K562 (cell line): ENCODE measurements around the gene GSS. TPM values are rescaled to one million over a fixed set of nuclear protein-coding genes. Genes with fewer than 3 reads are reported as not detected.

Experiments used
- ARHGAP35 ChIP-seq: fragments of 450-650 bp; IDR thresholded peaks from 2 replicates; pipeline ENCODE4 v1.6.1; 2018; ENCODE audit not compliant: partially characterized antibody
- BHLHE40 ChIP-seq: IDR thresholded peaks from 2 replicates; pipeline ENCODE4 v1.6.1; 2011; ENCODE audit warnings: low read length, improper control_type of control experiment
- CBX3 ChIP-seq, 2 experiments: IDR thresholded peaks; 1 replicate in 1 of 2; 2 replicates in 1 of 2; pipeline ENCODE4 v1.6.1; 2012; ENCODE audit warnings: inconsistent platforms in 2 of 2, low read length in 2 of 2, borderline replicate concordance in 1 of 2, control low read depth in 1 of 2
- CEBPG ChIP-seq, 3 experiments: fragments of 200-800 bp in 1 of 3; sonication (Bioruptor generic) in 1 of 3; sonication (generic) in 1 of 3; formaldehyde crosslinking in 1 of 3; IDR thresholded peaks in 2 of 3; conservative IDR thresholded peaks in 1 of 3; 2 replicates each; pipeline versions ENCODE4 v1.6.1 to v1.8.0; 2016 to 2022; ENCODE audit warnings: missing compliant biosample characterization in 2 of 3, missing genetic modification characterization in 2 of 3, mild to moderate bottlenecking in 1 of 3, missing genetic modification reagents in 1 of 3
- CGGBP1 ChIP-seq: fragments of 250-450 bp; sonication (Bioruptor Pico); IDR thresholded peaks from 2 replicates; pipeline ENCODE4 v1.9.0; 2021; ENCODE audit warnings: mild to moderate bottlenecking
- FOS ChIP-seq: IDR thresholded peaks from 3 replicates; pipeline ENCODE4 v1.6.1; 2011; ENCODE audit not compliant: insufficient read length; ENCODE audit errors: extremely low read depth
- LARP7 ChIP-seq: fragments of 450-650 bp; IDR thresholded peaks from 2 replicates; pipeline ENCODE4 v1.6.1; 2016
- PHB ChIP-seq: fragments of 250-450 bp; sonication (Bioruptor Pico); IDR thresholded peaks from 2 replicates; pipeline ENCODE4 v1.5.0; 2021
- PHF8 ChIP-seq: fragments of 200-600 bp; sonication (generic); IDR thresholded peaks from 2 replicates; pipeline ENCODE4 v1.6.1; 2012; ENCODE audit warnings: mixed run types, mild to moderate bottlenecking, inconsistent platforms, low read length, moderate library complexity, borderline replicate concordance
- POLR2A ChIP-seq: fragments of 450-650 bp; conservative IDR thresholded peaks from 2 replicates; pipeline ENCODE4 v1.6.1; 2016
- RFX1 ChIP-seq: fragments of 450-650 bp; IDR thresholded peaks from 2 replicates; pipeline ENCODE4 v1.6.1; 2016; ENCODE audit warnings: mild to moderate bottlenecking, moderate library complexity
- SETDB1 ChIP-seq: IDR thresholded peaks from one replicate; pipeline ENCODE4 v1.6.1; 2012; ENCODE audit warnings: low read length, control low read depth, inconsistent platforms
- SMARCA5 ChIP-seq: fragments of 450-650 bp; IDR thresholded peaks from 2 replicates; pipeline ENCODE4 v1.6.1; 2016
- SMC3 ChIP-seq: conservative IDR thresholded peaks from 2 replicates; pipeline ENCODE4 v1.6.1; 2011; ENCODE audit warnings: low read depth, low read length, improper control_type of control experiment; ENCODE audit not compliant: insufficient read depth
- SRSF1 ChIP-seq: fragments of 200-400 bp; formaldehyde crosslinking; IDR thresholded peaks from 2 replicates; pipeline ENCODE4 v1.6.1; 2017; ENCODE audit warnings: mild to moderate bottlenecking, low read depth, low read length, moderate library complexity
- TAL1 ChIP-seq: fragments of 450-650 bp; IDR thresholded peaks from 2 replicates; pipeline ENCODE4 v1.6.1; 2016; ENCODE audit warnings: mild to moderate bottlenecking
- TEAD4 ChIP-seq, 2 experiments: sonication (generic) in 1 of 2; formaldehyde crosslinking in 1 of 2; IDR thresholded peaks; 2 replicates each; pipeline versions ENCODE4 v1.6.1 to v1.8.0; 2012 to 2022; ENCODE audit warnings: borderline replicate concordance in 1 of 2, inconsistent platforms in 1 of 2, low read length in 1 of 2, mild to moderate bottlenecking in 1 of 2, missing genetic modification reagents in 1 of 2
- U2AF1 ChIP-seq: fragments of 200-400 bp; formaldehyde crosslinking; optimal IDR thresholded peaks from 2 replicates; pipeline ENCODE3; 2017; ENCODE audit warnings: mild to moderate bottlenecking, low read depth, low read length, moderate library complexity
- U2AF2 ChIP-seq: fragments of 200-400 bp; formaldehyde crosslinking; optimal IDR thresholded peaks from 2 replicates; pipeline ENCODE3; 2017; ENCODE audit warnings: low read depth, mild to moderate bottlenecking, low read length
- ZKSCAN1 ChIP-seq: fragments of 150-350 bp; IDR thresholded peaks from 2 replicates; pipeline ENCODE4 v1.6.1; 2016; ENCODE audit warnings: low read depth, low read length
- ZNF121 ChIP-seq: sonication (generic); formaldehyde crosslinking; conservative IDR thresholded peaks from 2 replicates; pipeline ENCODE4 v1.8.0; 2022; ENCODE audit warnings: missing genetic modification reagents
- ZNF3 ChIP-seq: fragments of 250-450 bp; sonication (Bioruptor Pico); IDR thresholded peaks from 2 replicates; pipeline ENCODE4 v1.5.0; 2021; ENCODE audit warnings: mild to moderate bottlenecking, moderate library complexity
- ZNF347 ChIP-seq: fragments of 450-650 bp; formaldehyde crosslinking; IDR thresholded peaks from 2 replicates; pipeline ENCODE4 v1.4.0; 2020; ENCODE audit warnings: low read depth, mild to moderate bottlenecking, moderate library complexity
- polyA plus RNA-seq, 8 experiments: library from polyadenylated mRNA; depleted of rRNA in 4 of 8; stranded (reverse) in 5 of 8; unstranded in 3 of 8; fragments of >200 nt; fragmentation: Nextera tagmentation in 2 of 8; fragmentation: Illumina TruSeq in 1 of 8; extraction: Ambion mirVana in 2 of 8; extraction: Trizol in 1 of 8; gene quantifications; 2 replicates each; pipeline versions ENCODE4 v1.2.1 to v1.2.3, GENCODE V29; 2011 to 2014; ENCODE audit warnings: inconsistent platforms in 1 of 8, missing spikeins in 1 of 8
- total RNA-seq, 7 experiments: library from RNA; depleted of rRNA in 6 of 7; stranded (reverse); fragments of >200 nt in 6 of 7; fragmentation: Illumina TruSeq in 2 of 7; extraction: Trizol in 2 of 7; gene quantifications; 2 replicates each; pipeline versions ENCODE4 v1.2.1 to v1.2.3, GENCODE V29; 2011 to 2021; ENCODE audit warnings: low replicate concordance in 1 of 7
- TF ChIP-seq, protein P1 (sequence below): fragments of 450-650 bp; IDR thresholded peaks from 2 replicates; pipeline ENCODE4 v1.7.0; 2016; ENCODE audit warnings: borderline replicate concordance
- TF ChIP-seq, protein P2 (sequence below): sonication (generic); formaldehyde crosslinking; IDR thresholded peaks from 2 replicates; pipeline ENCODE4 v1.8.0; 2022; ENCODE audit warnings: mild to moderate bottlenecking, missing genetic modification reagents
- TF ChIP-seq, protein P3 (sequence below): sonication (generic); formaldehyde crosslinking; IDR thresholded peaks from 2 replicates; pipeline ENCODE4 v1.8.0; 2022; ENCODE audit warnings: mild to moderate bottlenecking, missing genetic modification reagents

GSS gene
- total and polyA plus RNA-seq, 9 of the 15 experiments (the other 6 are each of a cell fraction or from before 2014, with no cell fraction given): 18.4 to 165 (median 89.4) TPM

DNA sequence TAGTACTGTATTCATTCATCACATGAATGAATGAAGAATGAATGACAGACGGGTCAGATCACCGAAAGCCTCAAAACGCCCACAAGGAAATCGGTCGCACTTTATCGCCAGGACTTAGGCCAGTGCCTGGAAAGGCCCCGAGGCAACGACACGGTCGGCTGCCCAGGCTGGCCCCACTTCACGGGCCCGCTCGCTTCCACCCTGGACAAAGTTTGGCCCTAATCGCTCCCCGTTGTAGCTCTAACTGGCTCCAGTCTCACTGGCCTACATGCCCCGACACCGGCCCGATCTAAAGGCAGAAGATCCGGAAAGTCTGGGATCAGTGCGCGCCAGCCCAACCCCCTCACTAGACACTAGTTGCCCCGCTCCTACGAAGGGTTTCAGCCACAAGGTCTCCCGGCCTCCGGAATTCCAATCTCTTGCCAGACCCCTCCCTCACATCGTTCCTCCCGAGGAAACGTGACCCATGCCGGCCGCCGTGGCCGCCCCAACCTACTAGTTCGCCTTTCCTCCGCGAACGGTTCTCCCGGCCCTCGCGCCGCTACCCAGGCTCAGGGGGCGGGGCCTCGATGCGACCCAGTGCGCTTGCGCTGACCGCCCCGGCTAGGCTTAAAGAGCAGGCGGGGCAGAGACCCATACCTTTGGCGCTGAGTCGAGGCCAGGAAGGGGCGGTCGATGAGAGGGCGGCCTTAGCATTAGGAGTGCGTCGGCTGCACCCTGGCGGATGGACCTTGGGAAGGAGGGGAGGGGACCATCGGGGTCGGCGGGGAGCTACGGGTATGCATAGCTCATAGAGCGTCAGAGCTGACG, at the start of gene GSS, which contains the start of gene MYH7B (continued):
- TF ChIP-seq U2AF2: no peak
- no peak for TF ChIP-seq FOS
- TF ChIP-seq, protein P1, sequence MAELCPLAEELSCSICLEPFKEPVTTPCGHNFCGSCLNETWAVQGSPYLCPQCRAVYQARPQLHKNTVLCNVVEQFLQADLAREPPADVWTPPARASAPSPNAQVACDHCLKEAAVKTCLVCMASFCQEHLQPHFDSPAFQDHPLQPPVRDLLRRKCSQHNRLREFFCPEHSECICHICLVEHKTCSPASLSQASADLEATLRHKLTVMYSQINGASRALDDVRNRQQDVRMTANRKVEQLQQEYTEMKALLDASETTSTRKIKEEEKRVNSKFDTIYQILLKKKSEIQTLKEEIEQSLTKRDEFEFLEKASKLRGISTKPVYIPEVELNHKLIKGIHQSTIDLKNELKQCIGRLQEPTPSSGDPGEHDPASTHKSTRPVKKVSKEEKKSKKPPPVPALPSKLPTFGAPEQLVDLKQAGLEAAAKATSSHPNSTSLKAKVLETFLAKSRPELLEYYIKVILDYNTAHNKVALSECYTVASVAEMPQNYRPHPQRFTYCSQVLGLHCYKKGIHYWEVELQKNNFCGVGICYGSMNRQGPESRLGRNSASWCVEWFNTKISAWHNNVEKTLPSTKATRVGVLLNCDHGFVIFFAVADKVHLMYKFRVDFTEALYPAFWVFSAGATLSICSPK: peak; percentile 94; the same call in 1 of the 2 replicates
- TF ChIP-seq, protein P2, sequence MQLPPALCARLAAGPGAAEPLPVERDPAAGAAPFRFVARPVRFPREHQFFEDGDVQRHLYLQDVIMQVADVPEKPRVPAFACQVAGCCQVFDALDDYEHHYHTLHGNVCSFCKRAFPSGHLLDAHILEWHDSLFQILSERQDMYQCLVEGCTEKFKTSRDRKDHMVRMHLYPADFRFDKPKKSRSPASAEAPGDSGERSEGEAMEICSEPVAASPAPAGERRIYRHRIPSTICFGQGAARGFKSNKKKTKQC (CRISPR knock-in tag): peak; percentile 86; the same call in 1 of the 2 replicates
- TF ChIP-seq ARHGAP35: no peak
- TF ChIP-seq POLR2A: peak; percentile 97
- TF ChIP-seq CEBPG (CRISPR knock-in tag; IDR thresholded peaks at IDR 0.05): no peak
- no peak for TF ChIP-seq CEBPG (tag; conservative IDR thresholded peaks at IDR 0.05 in 1 of 2, IDR thresholded peaks at IDR 0.05 in 1 of 2)
- TF ChIP-seq ZNF347 (CRISPR knock-in tag): no peak
- TF ChIP-seq, protein P3, sequence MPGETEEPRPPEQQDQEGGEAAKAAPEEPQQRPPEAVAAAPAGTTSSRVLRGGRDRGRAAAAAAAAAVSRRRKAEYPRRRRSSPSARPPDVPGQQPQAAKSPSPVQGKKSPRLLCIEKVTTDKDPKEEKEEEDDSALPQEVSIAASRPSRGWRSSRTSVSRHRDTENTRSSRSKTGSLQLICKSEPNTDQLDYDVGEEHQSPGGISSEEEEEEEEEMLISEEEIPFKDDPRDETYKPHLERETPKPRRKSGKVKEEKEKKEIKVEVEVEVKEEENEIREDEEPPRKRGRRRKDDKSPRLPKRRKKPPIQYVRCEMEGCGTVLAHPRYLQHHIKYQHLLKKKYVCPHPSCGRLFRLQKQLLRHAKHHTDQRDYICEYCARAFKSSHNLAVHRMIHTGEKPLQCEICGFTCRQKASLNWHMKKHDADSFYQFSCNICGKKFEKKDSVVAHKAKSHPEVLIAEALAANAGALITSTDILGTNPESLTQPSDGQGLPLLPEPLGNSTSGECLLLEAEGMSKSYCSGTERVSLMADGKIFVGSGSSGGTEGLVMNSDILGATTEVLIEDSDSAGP (CRISPR knock-in tag): no peak
- no peak for TF ChIP-seq TAL1
- TF ChIP-seq PHB (CRISPR knock-in tag): no peak
- no peak for TF ChIP-seq SMARCA5
- TF ChIP-seq U2AF1: no peak
- TF ChIP-seq LARP7: peak; percentile 90; the same call in 1 of the 2 replicates
- TF ChIP-seq TEAD4 (IDR thresholded peaks at IDR 0.05; ENCODE audit: low read length): 0 out of 2 replicates have a peak, but pooled peaks have one; percentile 33
- TF ChIP-seq TEAD4 (CRISPR knock-in tag; IDR thresholded peaks at IDR 0.05; ENCODE audit: borderline replicate concordance): no peak
- TF ChIP-seq PHF8: peak; percentile 96
- no peak for TF ChIP-seq CGGBP1 (CRISPR knock-in tag)
- no peak; a peak in 1 of 3 replicates for TF ChIP-seq CBX3 (IDR thresholded peaks at IDR 0.05; ENCODE audit: borderline replicate concordance in 1 of 2, low read length in 2 of 2)
- peak; percentile 84 for TF ChIP-seq BHLHE40
- TF ChIP-seq ZNF3: no peak
- TF ChIP-seq ZNF121 (CRISPR knock-in tag): no peak
- TF ChIP-seq RFX1: no peak
- TF ChIP-seq SMC3: peak; percentile 50; the same call in 1 of the 2 replicates
- TF ChIP-seq SRSF1: no peak
- no peak for TF ChIP-seq SETDB1
- no peak; the same call in 1 of the 2 replicates for TF ChIP-seq ZKSCAN1
